Measurements from ENCODE around the gene SEMA4D. TPM values are rescaled to one million over a fixed set of nuclear protein-coding genes. Genes with fewer than 3 reads are reported as not detected.
"Not testable (repeated sequence)": the region's sequence is repeated elsewhere in the genome, so short reads cannot be mapped to it uniquely, and the experiment has no call there.

SEMA4D gene
- polyA plus RNA-seq, 1 donor from 2014 or later, result 34.0 TPM

DNA sequence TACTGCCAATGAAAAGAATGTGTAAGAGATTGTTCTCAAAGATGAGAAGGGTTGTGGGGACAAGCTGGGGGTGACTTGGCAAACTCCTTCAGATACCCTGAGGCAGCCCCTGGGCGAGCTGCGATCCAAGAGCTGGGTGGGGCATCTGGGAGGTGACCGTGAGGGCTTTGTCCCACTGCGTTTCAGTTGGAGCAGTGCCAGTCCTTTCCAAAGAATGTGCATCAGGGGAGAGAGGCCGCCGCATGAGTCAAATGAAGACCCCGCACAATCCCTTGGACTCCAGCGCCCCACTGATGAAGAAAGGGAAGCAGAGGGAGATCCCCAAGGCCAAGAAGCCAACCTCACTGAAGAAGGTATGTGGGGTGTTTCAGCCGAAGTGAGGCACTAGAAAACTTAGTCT is 151.2 kb downstream of the SEMA4D start:
- Histone ChIP-seq H3F3A (ENCODE audit: insufficient read depth, low read length, poor library complexity, severe bottlenecking) (no peaks in the 10 kb centered on the region), H3K4me3 (ENCODE audit: low read length) (no peak overlapping the region), H3K9me2 (ENCODE audit: insufficient read depth, low read length) (no peaks in the 10 kb centered on the region), H3K27ac (ENCODE audit: low read length) (no peak overlapping the region), H3K79me2 (replicated peaks; ENCODE audit: insufficient read depth, low read length) (no peaks in the 10 kb centered on the region), H3K36me3 (ENCODE audit: insufficient read depth, low read length) (peaks cover 24% of the 10 kb centered on the region), H3K4me2 (ENCODE audit: low read length) (no peak overlapping the region), H3K9ac (ENCODE audit: low read length) (no peak overlapping the region), H4K20me1 (ENCODE audit: insufficient read depth) (no peaks in the 10 kb centered on the region), H3K27me3 (ENCODE audit: insufficient read depth, low read depth, low read length) (no peaks in the 10 kb centered on the region), H2AFZ (ENCODE audit: low read depth, low read length) (no peak overlapping the region), H3K9me3 (ENCODE audit: low read length) (no peaks in the 10 kb centered on the region)
- TF ChIP-seq SMC3 (conservative IDR thresholded peaks at IDR 0.05; ENCODE audit: poor library complexity) (no peak), MXI1 (conservative IDR thresholded peaks at IDR 0.05; ENCODE audit: poor library complexity, severe bottlenecking) (no peak), TAF1 (IDR thresholded peaks at IDR 0.05; ENCODE audit: low read depth) (no peak)

DNA sequence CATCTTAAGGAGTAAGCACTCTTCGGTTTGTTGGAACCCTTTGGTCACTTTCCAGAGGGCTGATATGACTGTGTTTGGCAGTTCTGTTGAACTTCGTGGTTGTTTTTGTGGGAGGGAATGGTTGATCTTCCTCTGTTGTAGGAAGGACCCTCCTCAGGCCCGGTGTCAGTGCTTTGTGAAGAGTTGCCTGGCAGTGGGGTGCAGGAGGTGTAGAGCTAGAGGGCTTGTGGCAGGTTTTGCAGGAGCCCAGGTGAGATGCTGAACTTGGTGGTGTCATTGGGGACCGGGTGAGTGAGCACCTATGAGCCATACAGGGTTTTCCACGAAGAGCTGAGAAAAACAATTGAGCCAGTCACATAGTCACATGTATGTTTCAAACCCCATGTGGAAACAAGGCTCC is 152.4 kb downstream of the SEMA4D start:
- TF ChIP-seq, protein P1, sequence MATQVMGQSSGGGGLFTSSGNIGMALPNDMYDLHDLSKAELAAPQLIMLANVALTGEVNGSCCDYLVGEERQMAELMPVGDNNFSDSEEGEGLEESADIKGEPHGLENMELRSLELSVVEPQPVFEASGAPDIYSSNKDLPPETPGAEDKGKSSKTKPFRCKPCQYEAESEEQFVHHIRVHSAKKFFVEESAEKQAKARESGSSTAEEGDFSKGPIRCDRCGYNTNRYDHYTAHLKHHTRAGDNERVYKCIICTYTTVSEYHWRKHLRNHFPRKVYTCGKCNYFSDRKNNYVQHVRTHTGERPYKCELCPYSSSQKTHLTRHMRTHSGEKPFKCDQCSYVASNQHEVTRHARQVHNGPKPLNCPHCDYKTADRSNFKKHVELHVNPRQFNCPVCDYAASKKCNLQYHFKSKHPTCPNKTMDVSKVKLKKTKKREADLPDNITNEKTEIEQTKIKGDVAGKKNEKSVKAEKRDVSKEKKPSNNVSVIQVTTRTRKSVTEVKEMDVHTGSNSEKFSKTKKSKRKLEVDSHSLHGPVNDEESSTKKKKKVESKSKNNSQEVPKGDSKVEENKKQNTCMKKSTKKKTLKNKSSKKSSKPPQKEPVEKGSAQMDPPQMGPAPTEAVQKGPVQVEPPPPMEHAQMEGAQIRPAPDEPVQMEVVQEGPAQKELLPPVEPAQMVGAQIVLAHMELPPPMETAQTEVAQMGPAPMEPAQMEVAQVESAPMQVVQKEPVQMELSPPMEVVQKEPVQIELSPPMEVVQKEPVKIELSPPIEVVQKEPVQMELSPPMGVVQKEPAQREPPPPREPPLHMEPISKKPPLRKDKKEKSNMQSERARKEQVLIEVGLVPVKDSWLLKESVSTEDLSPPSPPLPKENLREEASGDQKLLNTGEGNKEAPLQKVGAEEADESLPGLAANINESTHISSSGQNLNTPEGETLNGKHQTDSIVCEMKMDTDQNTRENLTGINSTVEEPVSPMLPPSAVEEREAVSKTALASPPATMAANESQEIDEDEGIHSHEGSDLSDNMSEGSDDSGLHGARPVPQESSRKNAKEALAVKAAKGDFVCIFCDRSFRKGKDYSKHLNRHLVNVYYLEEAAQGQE (IDR thresholded peaks at IDR 0.05; ENCODE audit: borderline replicate concordance), result no peak
- TF ChIP-seq SMC3 (conservative IDR thresholded peaks at IDR 0.05; ENCODE audit: poor library complexity), result no peak
- TF ChIP-seq EZH2 (IDR thresholded peaks at IDR 0.05; ENCODE audit: borderline replicate concordance, insufficient read depth, low read length, poor library complexity, severe bottlenecking), result no peak
- TF ChIP-seq, protein P2, sequence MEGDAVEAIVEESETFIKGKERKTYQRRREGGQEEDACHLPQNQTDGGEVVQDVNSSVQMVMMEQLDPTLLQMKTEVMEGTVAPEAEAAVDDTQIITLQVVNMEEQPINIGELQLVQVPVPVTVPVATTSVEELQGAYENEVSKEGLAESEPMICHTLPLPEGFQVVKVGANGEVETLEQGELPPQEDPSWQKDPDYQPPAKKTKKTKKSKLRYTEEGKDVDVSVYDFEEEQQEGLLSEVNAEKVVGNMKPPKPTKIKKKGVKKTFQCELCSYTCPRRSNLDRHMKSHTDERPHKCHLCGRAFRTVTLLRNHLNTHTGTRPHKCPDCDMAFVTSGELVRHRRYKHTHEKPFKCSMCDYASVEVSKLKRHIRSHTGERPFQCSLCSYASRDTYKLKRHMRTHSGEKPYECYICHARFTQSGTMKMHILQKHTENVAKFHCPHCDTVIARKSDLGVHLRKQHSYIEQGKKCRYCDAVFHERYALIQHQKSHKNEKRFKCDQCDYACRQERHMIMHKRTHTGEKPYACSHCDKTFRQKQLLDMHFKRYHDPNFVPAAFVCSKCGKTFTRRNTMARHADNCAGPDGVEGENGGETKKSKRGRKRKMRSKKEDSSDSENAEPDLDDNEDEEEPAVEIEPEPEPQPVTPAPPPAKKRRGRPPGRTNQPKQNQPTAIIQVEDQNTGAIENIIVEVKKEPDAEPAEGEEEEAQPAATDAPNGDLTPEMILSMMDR (IDR thresholded peaks at IDR 0.05; ENCODE audit: poor library complexity, severe bottlenecking), result no peak
- no peak for TF ChIP-seq MXI1 (conservative IDR thresholded peaks at IDR 0.05; ENCODE audit: poor library complexity, severe bottlenecking)
- no peak for TF ChIP-seq POLR2AphosphoS5 (IDR thresholded peaks at IDR 0.05)
- TF ChIP-seq TAF1 (IDR thresholded peaks at IDR 0.05; ENCODE audit: low read depth), result no peak
- TF ChIP-seq RAD21 (conservative IDR thresholded peaks at IDR 0.05), result no peak
- no peak for TF ChIP-seq EP300 (conservative IDR thresholded peaks at IDR 0.05; ENCODE audit: poor library complexity, severe bottlenecking)
- H2AFZ ChIP-seq (ENCODE audit: low read depth, low read length), result no peak overlapping the region
- H4K20me1 ChIP-seq (ENCODE audit: insufficient read depth), result no peaks in the 10 kb centered on the region
- no peaks in the 10 kb centered on the region for H3K9me2 ChIP-seq (ENCODE audit: insufficient read depth, low read length)
- H3K4me3 ChIP-seq (ENCODE audit: low read length), result no peak overlapping the region
- no peaks in the 10 kb centered on the region for H3K9me3 ChIP-seq (ENCODE audit: low read length)
- no peaks in the 10 kb centered on the region for H3F3A ChIP-seq (ENCODE audit: insufficient read depth, low read length, poor library complexity, severe bottlenecking)
- peaks cover 33% of the 10 kb centered on the region for H3K36me3 ChIP-seq (ENCODE audit: insufficient read depth, low read length)
- no peak overlapping the region for H3K27ac ChIP-seq (ENCODE audit: low read length)
- no peak overlapping the region for H3K4me2 ChIP-seq (ENCODE audit: low read length)
- H3K27me3 ChIP-seq (ENCODE audit: insufficient read depth, low read depth, low read length), result no peaks in the 10 kb centered on the region
- H3K9ac ChIP-seq (ENCODE audit: low read length), result no peak overlapping the region
- no peaks in the 10 kb centered on the region for H3K79me2 ChIP-seq (replicated peaks; ENCODE audit: insufficient read depth, low read length)

DNA sequence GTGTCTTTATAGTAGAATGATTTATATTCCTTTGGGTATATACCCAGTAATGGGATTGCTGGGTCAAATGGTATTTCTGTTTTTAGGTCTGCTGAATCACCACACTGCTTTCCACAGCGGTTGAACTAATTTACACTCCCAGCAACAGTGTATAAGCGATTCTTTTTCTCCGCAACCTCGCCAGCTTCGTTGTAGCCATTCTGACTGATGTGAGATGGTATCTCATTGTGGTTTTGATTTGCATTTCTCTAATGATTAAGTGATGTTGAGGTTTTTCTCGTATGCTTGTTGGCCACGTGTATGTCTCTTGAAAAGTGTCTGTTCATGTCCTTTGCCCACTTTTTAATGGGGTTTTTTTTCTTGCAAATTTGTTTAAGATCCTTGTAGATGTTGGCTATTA is 154.1 kb downstream of the SEMA4D start:
- H2AFZ ChIP-seq (ENCODE audit: low read depth, low read length); H4K20me1 ChIP-seq (ENCODE audit: insufficient read depth); H3K9ac ChIP-seq (ENCODE audit: low read length); H3K9me3 ChIP-seq (ENCODE audit: low read length); H3K4me3 ChIP-seq (ENCODE audit: low read length); H3K4me2 ChIP-seq (ENCODE audit: low read length); H3K79me2 ChIP-seq (replicated peaks; ENCODE audit: insufficient read depth, low read length); H3K27ac ChIP-seq (ENCODE audit: low read length); H3F3A ChIP-seq (ENCODE audit: insufficient read depth, low read length, poor library complexity, severe bottlenecking); H3K9me2 ChIP-seq (ENCODE audit: insufficient read depth, low read length); H3K27me3 ChIP-seq (ENCODE audit: insufficient read depth, low read depth, low read length): not testable (repeated sequence)
- peaks cover 38% of the 10 kb centered on the region for H3K36me3 ChIP-seq (ENCODE audit: insufficient read depth, low read length)
